H1 (cell line): ENCODE measurements around the gene ESPNL. TPM values are rescaled to one million over a fixed set of nuclear protein-coding genes. Genes with fewer than 3 reads are reported as not detected.

Source experiments
- CTCF ChIA-PET: fragments of 300-600 bp; sonication (Branson Sonifier 250); formaldehyde crosslinking; loops from one replicate; lab custom pipeline; 2021; ENCODE audit not compliant: partially characterized antibody; lab: Charles Lee
- POLR2A ChIA-PET: fragments of 300-600 bp; sonication (Branson Sonifier 250); formaldehyde crosslinking; loops from one replicate; lab custom pipeline; 2021; ENCODE audit warnings: inconsistent platforms; ENCODE audit not compliant: partially characterized antibody; lab: Charles Lee
- DNase-seq, 2 experiments: peaks; one replicate each; pipeline versions ENCODE4 v3.0.0 to v3.0.0-alpha.2; 2010 to 2022; ENCODE audit warnings: low spot score in 2 of 2, low read depth in 1 of 2, mixed read lengths in 1 of 2
- FAIRE-seq: peaks from 2 replicates; lab custom pipeline; 2011; peaks lifted over from hg19 to GRCh38; lab: Jason Lieb, UNC
- H2AFZ ChIP-seq: 2 replicates; pipeline ENCODE4 v1.8.1; 2012; ENCODE audit warnings: low read length, inconsistent platforms
- H2AK5ac ChIP-seq: 2 replicates; pipeline ENCODE4 v1.6.1; 2013; ENCODE audit warnings: low read depth, low read length
- H2BK120ac ChIP-seq: replicated peaks from 2 replicates; pipeline ENCODE3; 2013; ENCODE audit warnings: low read depth, low read length, inconsistent platforms
- H2BK12ac ChIP-seq: 2 replicates; pipeline ENCODE4 v1.6.1; 2013; ENCODE audit warnings: low read depth, low read length
- H2BK15ac ChIP-seq: 2 replicates; pipeline ENCODE4 v1.6.1; 2013; ENCODE audit warnings: low read length
- H2BK20ac ChIP-seq: 2 replicates; pipeline ENCODE4 v1.6.1; 2013; ENCODE audit warnings: low read length
- H2BK5ac ChIP-seq: 2 replicates; pipeline ENCODE4 v1.6.1; 2013; ENCODE audit warnings: low read depth, low read length
- H3K14ac ChIP-seq: 2 replicates; pipeline ENCODE4 v1.6.1; 2013; ENCODE audit warnings: inconsistent platforms; ENCODE audit not compliant: insufficient read length
- H3K18ac ChIP-seq: 2 replicates; pipeline ENCODE4 v1.6.1; 2013; ENCODE audit warnings: low read length; ENCODE audit errors: extremely low read depth
- H3K23ac ChIP-seq: 2 replicates; pipeline ENCODE4 v1.6.1; 2013; ENCODE audit warnings: inconsistent platforms; ENCODE audit not compliant: insufficient read length
- H3K23me2 ChIP-seq: 2 replicates; pipeline ENCODE4 v1.6.1; 2013; ENCODE audit warnings: low read depth, low read length
- H3K27ac ChIP-seq: 2 replicates; pipeline ENCODE4 v1.6.1; 2011; ENCODE audit warnings: low read depth, low read length, inconsistent platforms
- H3K27me3 ChIP-seq, 4 experiments: replicated peaks in 1 of 4; 1 replicate in 1 of 4; 2 replicates in 3 of 4; pipeline versions ENCODE4 v1.6.1 to v1.8.1; 2011 to 2013; ENCODE audit warnings: low read length in 3 of 4, mild to moderate bottlenecking in 3 of 4, inconsistent platforms in 2 of 4, mixed read lengths in 2 of 4, moderate library complexity in 1 of 4; ENCODE audit not compliant: control insufficient read depth in 3 of 4, insufficient read depth in 3 of 4; ENCODE audit errors: extremely low read depth in 1 of 4
- H3K36me3 ChIP-seq, 4 experiments: 2 replicates each; pipeline versions ENCODE4 v1.6.1 to v1.8.1; 2011 to 2013; ENCODE audit warnings: mild to moderate bottlenecking in 4 of 4, low read length in 3 of 4, moderate library complexity in 2 of 4, control low read depth in 1 of 4, inconsistent platforms in 1 of 4; ENCODE audit not compliant: insufficient read depth in 4 of 4, control insufficient read depth in 2 of 4
- H3K4ac ChIP-seq: replicated peaks from 2 replicates; pipeline ENCODE3; 2013; ENCODE audit warnings: low read length, low read depth, mixed read lengths, inconsistent platforms; ENCODE audit not compliant: insufficient read length
- H3K4me1 ChIP-seq, 4 experiments: replicated peaks in 1 of 4; 1 replicate in 1 of 4; 2 replicates in 3 of 4; pipeline versions ENCODE4 v1.6.1 to v1.8.1; 2011 to 2013; ENCODE audit warnings: low read length in 3 of 4, inconsistent platforms in 2 of 4, mixed read lengths in 1 of 4; ENCODE audit not compliant: insufficient read depth in 4 of 4, control insufficient read depth in 3 of 4
- H3K4me2 ChIP-seq, 2 experiments: 2 replicates each; pipeline versions ENCODE4 v1.6.1 to v1.8.1; 2011 to 2013; ENCODE audit warnings: low read depth in 2 of 2, low read length in 2 of 2, control low read depth in 1 of 2, inconsistent platforms in 1 of 2, mild to moderate bottlenecking in 1 of 2; ENCODE audit not compliant: insufficient read depth in 1 of 2
- H3K4me3 ChIP-seq, 4 experiments: fragments of 200-600, 300-600 bp in 1 of 4; sonication (generic), shearing (Covaris generic), sonication (Bioruptor Twin) in 1 of 4; 2 replicates each; pipeline versions ENCODE4 v1.5.1 to v1.8.1; 2011 to 2016; ENCODE audit warnings: low read length in 4 of 4, low read depth in 3 of 4, control low read depth in 2 of 4, inconsistent platforms in 2 of 4, mild to moderate bottlenecking in 2 of 4, mixed read lengths in 1 of 4, moderate library complexity in 1 of 4; ENCODE audit not compliant: insufficient read depth in 2 of 4; ENCODE audit errors: extremely low read depth in 1 of 4
- H3K56ac ChIP-seq: replicated peaks from 2 replicates; pipeline ENCODE3; 2013; ENCODE audit warnings: low read depth, mild to moderate bottlenecking, mixed read lengths, low read length, inconsistent platforms; ENCODE audit not compliant: insufficient read length
- H3K79me1 ChIP-seq: 2 replicates; pipeline ENCODE4 v1.6.1; 2013; ENCODE audit warnings: low read depth, low read length, control low read depth
- H3K79me2 ChIP-seq, 2 experiments: 2 replicates each; pipeline versions ENCODE4 v1.6.1 to v1.8.1; 2012 to 2013; ENCODE audit warnings: low read length in 2 of 2, mild to moderate bottlenecking in 2 of 2, inconsistent platforms in 1 of 2; ENCODE audit not compliant: insufficient read depth in 2 of 2, control insufficient read depth in 1 of 2
- H3K9ac ChIP-seq, 4 experiments: replicated peaks in 1 of 4; 1 replicate in 1 of 4; 2 replicates in 3 of 4; pipeline versions ENCODE4 v1.6.1 to v1.8.1; 2011 to 2013; ENCODE audit warnings: low read depth in 3 of 4, low read length in 3 of 4, control low read depth in 2 of 4, mild to moderate bottlenecking in 2 of 4, moderate library complexity in 2 of 4, inconsistent platforms in 1 of 4; ENCODE audit errors: extremely low read depth in 1 of 4
- H3K9me3 ChIP-seq, 2 experiments: 2 replicates each; pipeline versions ENCODE4 v1.6.1 to v1.8.1; 2012 to 2013; ENCODE audit warnings: mild to moderate bottlenecking in 2 of 2, moderate library complexity in 2 of 2, control low read depth in 1 of 2, inconsistent platforms in 1 of 2, low read depth in 1 of 2, low read length in 1 of 2, mixed read lengths in 1 of 2; ENCODE audit not compliant: insufficient read depth in 2 of 2
- H4K20me1 ChIP-seq, 2 experiments: replicated peaks in 1 of 2; 2 replicates each; pipeline versions ENCODE3 to v1.8.1; 2011 to 2013; ENCODE audit warnings: inconsistent platforms in 2 of 2, low read length in 2 of 2, mild to moderate bottlenecking in 1 of 2; ENCODE audit not compliant: insufficient read depth in 2 of 2, control insufficient read depth in 1 of 2
- H4K5ac ChIP-seq: 2 replicates; pipeline ENCODE4 v1.6.1; 2013; ENCODE audit warnings: low read length, low read depth, mixed read lengths, inconsistent platforms; ENCODE audit not compliant: insufficient read length
- H4K8ac ChIP-seq: 2 replicates; pipeline ENCODE4 v1.8.0; 2013; ENCODE audit warnings: mild to moderate bottlenecking, moderate library complexity, low read length, inconsistent platforms; ENCODE audit not compliant: insufficient read depth; ENCODE audit errors: extremely low read depth
- H4K91ac ChIP-seq: replicated peaks from 2 replicates; pipeline ENCODE3; 2013; ENCODE audit warnings: low read length, mixed read lengths, inconsistent platforms; ENCODE audit not compliant: insufficient read length
- ASH2L ChIP-seq: fragments of 200-600, 300-600 bp; sonication (generic); IDR thresholded peaks from one replicate; pipeline ENCODE4 v1.7.1; 2017; ENCODE audit warnings: low read length
- ATF3 ChIP-seq: IDR thresholded peaks from 2 replicates; pipeline ENCODE4 v1.6.1; 2011; ENCODE audit warnings: low read depth, mild to moderate bottlenecking, low read length; ENCODE audit not compliant: insufficient read depth
- CTBP2 ChIP-seq: IDR thresholded peaks from 2 replicates; pipeline ENCODE4 v1.7.0; 2011; ENCODE audit warnings: borderline replicate concordance, mild to moderate bottlenecking, moderate library complexity, mixed read lengths, low read length; ENCODE audit not compliant: insufficient read depth, insufficient read length
- EP300 ChIP-seq, 2 experiments: IDR thresholded peaks; 1 replicate in 1 of 2; 2 replicates in 1 of 2; pipeline ENCODE4 v1.6.1; 2011 to 2012; ENCODE audit warnings: low read depth in 2 of 2, low read length in 2 of 2, mild to moderate bottlenecking in 2 of 2, borderline replicate concordance in 1 of 2, inconsistent platforms in 1 of 2, moderate library complexity in 1 of 2
- HDAC2 ChIP-seq, 2 experiments: fragments of 300-600 bp in 1 of 2; sonication (generic) in 1 of 2; IDR thresholded peaks; 2 replicates each; pipeline ENCODE4 v1.6.1; 2011 to 2012; ENCODE audit warnings: low read depth in 2 of 2, low read length in 2 of 2, mild to moderate bottlenecking in 2 of 2, moderate library complexity in 2 of 2, borderline replicate concordance in 1 of 2, inconsistent platforms in 1 of 2
- JUND ChIP-seq: IDR thresholded peaks from 2 replicates; pipeline ENCODE4 v1.6.1; 2011; ENCODE audit warnings: mild to moderate bottlenecking, improper control_type of control experiment, low read length
- KDM1A ChIP-seq: fragments of 200-600, 300-600 bp; sonication (generic); IDR thresholded peaks from 2 replicates; pipeline ENCODE4 v1.7.1; 2016; ENCODE audit warnings: mild to moderate bottlenecking, low read length, borderline replicate concordance
- KDM4A ChIP-seq: IDR thresholded peaks from one replicate; pipeline ENCODE4 v1.7.1; 2012; ENCODE audit warnings: low read depth, mild to moderate bottlenecking, moderate library complexity, low read length, inconsistent platforms; ENCODE audit not compliant: severe bottlenecking
- PHF8 ChIP-seq: fragments of 200-600 bp; sonication (generic); conservative IDR thresholded peaks from 2 replicates; pipeline ENCODE4 v1.7.1; 2012; ENCODE audit warnings: low read depth, mild to moderate bottlenecking, inconsistent platforms, low read length, moderate library complexity
- POLR2AphosphoS5 ChIP-seq: IDR thresholded peaks from 2 replicates; pipeline ENCODE4 v1.6.1; 2011; ENCODE audit warnings: low read depth, low read length
- SAP30 ChIP-seq: fragments of 300-600 bp; sonication (generic); IDR thresholded peaks from 2 replicates; pipeline ENCODE4 v1.7.1; 2012; ENCODE audit warnings: low read length, moderate library complexity, mild to moderate bottlenecking, inconsistent platforms; ENCODE audit not compliant: insufficient read depth, insufficient replicate concordance
- SP2 ChIP-seq: IDR thresholded peaks from 2 replicates; pipeline ENCODE4 v1.6.1; 2012; ENCODE audit warnings: mild to moderate bottlenecking, low read length, inconsistent platforms
- TAF1 ChIP-seq: IDR thresholded peaks from 2 replicates; pipeline ENCODE4 v1.6.1; 2011; ENCODE audit warnings: mild to moderate bottlenecking, low read depth, low read length
- WGBS, 2 experiments: shearing (Covaris generic) in 1 of 2; methylation state at CpG; one replicate each; pipeline versions ENCODE4 v1.1.6 to v1.1.7; 2013 to 2015; ENCODE audit warnings: low lambda C conversion rate in 2 of 2, mixed read lengths in 2 of 2, inconsistent platforms in 1 of 2, low coverage in 1 of 2, missing lambda C conversion rate in 1 of 2; ENCODE audit not compliant: insufficient replicate concordance in 2 of 2, insufficient coverage in 1 of 2, insufficient read length in 1 of 2; ENCODE audit errors: extremely low coverage in 1 of 2, missing lambda C conversion rate in 1 of 2; 5-methylcytosine and 5-hydroxymethylcytosine counted together
- polyA plus RNA-seq, 7 experiments: library from polyadenylated mRNA; depleted of rRNA in 3 of 7; stranded (reverse) in 5 of 7; unstranded in 2 of 7; fragments of >200 nt in 5 of 7; fragments of 200-250 nt in 2 of 7; gene quantifications; 1 replicate in 5 of 7; 2 replicates in 1 of 7; 4 replicates in 1 of 7; pipeline versions ENCODE4 v1.2.1 to v1.2.3, GENCODE V29; 2011 to 2013; ENCODE audit warnings: missing spikeins in 2 of 7, mixed read lengths in 2 of 7
- total RNA-seq: library from RNA; stranded (reverse); fragmentation: NEBNext Ultra II Directional; extraction: Animal tissue kit (Norgen Biotek cat#: 25700); gene quantifications from 2 replicates; pipeline ENCODE4 v1.2.1, GENCODE V29; 2021

Gene ESPNL
- total and polyA plus RNA-seq, 2 of the 8 experiments (the other 6 are each of a cell fraction or from before 2014, with no cell fraction given) = 0.68 to 1.3 TPM

GRCh38 chr2:238172439-238172838 is 72.3 kb downstream of the ESPNL start:
- H3K36me3 ChIP-seq = peaks cover 2 to 33% (median 5%) of the 10 kb centered on the region in 4 experiments; a peak in 5 of 8 replicates
- no peak overlapping the region for H2BK120ac ChIP-seq
- no peak overlapping the region for H2AK5ac ChIP-seq
- ChIA-PET POLR2A (no interaction called here), CTCF (interaction anchor here (1.2 to 2.2 kb wide), 2 partner anchors 12 to 33 kb away, joined by 3 to 10 read pairs; no protein-coding TSS in a partner anchor)
- no peak overlapping the region for H3K4me2 ChIP-seq
- no peak overlapping the region for H2BK15ac ChIP-seq
- H3K56ac ChIP-seq = no peak overlapping the region
- H3K9me3 ChIP-seq = no peaks in the 10 kb centered on the region
- no peak overlapping the region for H3K4ac ChIP-seq
- H3K23ac ChIP-seq = no peak overlapping the region
- no peak overlapping the region for H3K18ac ChIP-seq
- H3K79me2 ChIP-seq = no peaks in the 10 kb centered on the region
- no peak overlapping the region for H2BK12ac ChIP-seq
- H3K27ac ChIP-seq = no peak overlapping the region
- H3K9ac ChIP-seq = no peak overlapping the region
- no peak overlapping the region for H3K14ac ChIP-seq
- H3K4me3 ChIP-seq = no peak overlapping the region
- H3K4me1 ChIP-seq = no peaks in the 10 kb centered on the region
- no peak overlapping the region for H2AFZ ChIP-seq
- no peak overlapping the region for H4K8ac ChIP-seq
- no peak for DNase-seq
- no peak for FAIRE-seq
- no peaks in the 10 kb centered on the region; the same call in none of the 2 replicates for H3K79me1 ChIP-seq
- no peaks in the 10 kb centered on the region for H3K27me3 ChIP-seq
- H4K5ac ChIP-seq = no peak overlapping the region
- H3K23me2 ChIP-seq = no peaks in the 10 kb centered on the region
- no peak overlapping the region; the same call in 1 of the 2 replicates for H2BK5ac ChIP-seq
- WGBS, 2 experiments = 98% methylated on average over 13 of the region's 14 CpGs; no CpG with 5 or more reads in 1 of the 2 experiments
- H4K20me1 ChIP-seq = peaks cover 2 to 19% of the 10 kb centered on the region in 2 experiments
- no peak overlapping the region for H4K91ac ChIP-seq
- no peak overlapping the region for H2BK20ac ChIP-seq
- no peak for TF ChIP-seq HDAC2 (IDR thresholded peaks at IDR 0.05; ENCODE audit: borderline replicate concordance in 1 of 2, low read depth in 2 of 2, low read length in 2 of 2)
- no peak for TF ChIP-seq JUND
- TF ChIP-seq ATF3 = no peak
- no peak for TF ChIP-seq TAF1
- TF ChIP-seq SAP30 = no peak
- TF ChIP-seq EP300 (IDR thresholded peaks at IDR 0.05; ENCODE audit: borderline replicate concordance in 1 of 2, low read depth in 2 of 2, low read length in 2 of 2) = no peak
- no peak for TF ChIP-seq POLR2AphosphoS5
- TF ChIP-seq SP2 = no peak
- no peak for TF ChIP-seq KDM1A
- no peak for TF ChIP-seq ASH2L
- TF ChIP-seq PHF8 = no peak
- no peak for TF ChIP-seq KDM4A
- TF ChIP-seq CTBP2 = no peak
